ENCODE measurements around the gene FADD.

- no peak for TF ChIP-seq CTCF (IDR thresholded peaks at IDR 0.05)
- no peak for TF ChIP-seq POLR2A (IDR thresholded peaks at IDR 0.05)
Measured at GRCh38 chr11:70230151-70230839, 27.2 kb downstream of the FADD start.

Measured in tibial nerve (tissue), 3 donors.